ENCODE results near the gene PRKCSH. TPM values are rescaled to one million over a fixed set of nuclear protein-coding genes. Genes with fewer than 3 reads are reported as not detected.

The PRKCSH gene
- total and polyA plus RNA-seq, 10 of the 15 experiments (the other 5 are each of a cell fraction or from before 2014, with no cell fraction given): 1.1 to 280 (median 44.1) TPM

DNA sequence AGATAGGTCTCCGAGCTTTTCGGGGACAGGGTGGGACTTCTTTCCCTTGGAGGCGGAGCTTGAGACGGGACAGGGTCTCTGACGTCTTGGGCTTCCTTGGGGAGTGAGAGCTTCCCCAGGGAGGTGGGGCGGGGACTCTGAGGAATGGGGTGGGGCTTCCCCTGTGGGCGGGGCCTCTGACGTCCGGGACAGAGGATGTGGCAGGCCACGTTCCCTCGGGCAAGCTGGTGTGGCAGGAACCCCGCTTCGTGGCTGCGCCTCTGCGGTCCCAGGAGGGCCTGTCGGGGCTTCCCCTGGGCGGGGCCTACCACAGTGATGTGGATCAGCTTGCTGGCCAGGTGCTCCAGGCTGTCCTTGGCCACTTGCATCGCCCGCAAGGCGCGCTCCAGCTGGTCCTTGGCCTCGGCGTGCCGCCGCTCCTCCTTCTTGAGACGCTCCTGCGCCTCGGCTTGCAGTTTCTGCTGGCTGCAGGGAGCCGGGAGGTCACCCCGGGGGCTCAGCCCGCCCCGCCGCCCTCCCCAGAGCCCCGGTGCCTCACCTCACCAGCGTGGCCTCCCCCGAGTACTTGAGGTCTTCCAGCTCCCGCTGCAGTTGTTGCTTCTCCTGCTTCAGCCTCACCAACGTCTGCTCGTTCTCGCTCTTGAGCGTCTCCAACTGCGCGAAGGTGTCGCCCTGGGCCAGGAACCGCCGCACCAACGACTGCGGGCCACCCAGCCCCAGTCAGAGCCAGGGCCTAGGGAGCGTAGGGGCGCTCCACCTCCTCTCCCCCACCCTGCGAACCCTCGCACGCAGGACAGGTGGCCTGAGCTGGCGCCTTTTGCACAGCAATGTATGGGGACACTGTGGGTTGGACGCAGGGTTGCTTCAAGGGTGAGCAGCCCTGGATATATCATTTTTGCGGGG, 13.0 kb upstream of the PRKCSH start (continued):
- TF ChIP-seq SMAD5 (IDR thresholded peaks at IDR 0.05; ENCODE audit: low read depth) (no peak), SUZ12 (IDR thresholded peaks at IDR 0.05; ENCODE audit: unreplicated experiment) (no peak), ZNF384 (IDR thresholded peaks at IDR 0.05; ENCODE audit: borderline replicate concordance, low read depth, low read length) (no peak), SUPT20H (IDR thresholded peaks at IDR 0.05; ENCODE audit: borderline replicate concordance, control insufficient read depth, low read depth, low read length) (no peak), NFYB (IDR thresholded peaks at IDR 0.05; ENCODE audit: insufficient read depth, low read depth, low read length) (no peak), NFXL1 (IDR thresholded peaks at IDR 0.05; ENCODE audit: borderline replicate concordance) (no peak), POU2F2 (IDR thresholded peaks at IDR 0.05; ENCODE audit: borderline replicate concordance, low read depth, low read length) (no peak), DPF2 (IDR thresholded peaks at IDR 0.05) (peak; percentile 72), LARP7 (IDR thresholded peaks at IDR 0.05) (0 out of 2 replicates have a peak, but pooled peaks have one; percentile 46), NFIC (IDR thresholded peaks at IDR 0.05; ENCODE audit: low read depth, low read length) (no peak), SMAD1 (IDR thresholded peaks at IDR 0.05; ENCODE audit: low read depth, partially characterized antibody) (no peak), NFYA (IDR thresholded peaks at IDR 0.05; ENCODE audit: borderline replicate concordance, low read depth, low read length) (no peak), NR2C2 (IDR thresholded peaks at IDR 0.05; ENCODE audit: borderline replicate concordance, control insufficient read depth, insufficient read length, low read depth) (no peak), SIX5 (IDR thresholded peaks at IDR 0.05; ENCODE audit: low read depth, low read length, severe bottlenecking) (no peak), TBL1XR1 (IDR thresholded peaks at IDR 0.05; ENCODE audit: low read depth, low read length) (no peak)
- TF ChIP-seq, protein P1, sequence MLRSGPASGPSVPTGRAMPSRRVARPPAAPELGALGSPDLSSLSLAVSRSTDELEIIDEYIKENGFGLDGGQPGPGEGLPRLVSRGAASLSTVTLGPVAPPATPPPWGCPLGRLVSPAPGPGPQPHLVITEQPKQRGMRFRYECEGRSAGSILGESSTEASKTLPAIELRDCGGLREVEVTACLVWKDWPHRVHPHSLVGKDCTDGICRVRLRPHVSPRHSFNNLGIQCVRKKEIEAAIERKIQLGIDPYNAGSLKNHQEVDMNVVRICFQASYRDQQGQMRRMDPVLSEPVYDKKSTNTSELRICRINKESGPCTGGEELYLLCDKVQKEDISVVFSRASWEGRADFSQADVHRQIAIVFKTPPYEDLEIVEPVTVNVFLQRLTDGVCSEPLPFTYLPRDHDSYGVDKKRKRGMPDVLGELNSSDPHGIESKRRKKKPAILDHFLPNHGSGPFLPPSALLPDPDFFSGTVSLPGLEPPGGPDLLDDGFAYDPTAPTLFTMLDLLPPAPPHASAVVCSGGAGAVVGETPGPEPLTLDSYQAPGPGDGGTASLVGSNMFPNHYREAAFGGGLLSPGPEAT (IDR thresholded peaks at IDR 0.05; ENCODE audit: low read depth): peak; percentile 41; the same call in 1 of the 2 replicates
- TF ChIP-seq, protein P2, sequence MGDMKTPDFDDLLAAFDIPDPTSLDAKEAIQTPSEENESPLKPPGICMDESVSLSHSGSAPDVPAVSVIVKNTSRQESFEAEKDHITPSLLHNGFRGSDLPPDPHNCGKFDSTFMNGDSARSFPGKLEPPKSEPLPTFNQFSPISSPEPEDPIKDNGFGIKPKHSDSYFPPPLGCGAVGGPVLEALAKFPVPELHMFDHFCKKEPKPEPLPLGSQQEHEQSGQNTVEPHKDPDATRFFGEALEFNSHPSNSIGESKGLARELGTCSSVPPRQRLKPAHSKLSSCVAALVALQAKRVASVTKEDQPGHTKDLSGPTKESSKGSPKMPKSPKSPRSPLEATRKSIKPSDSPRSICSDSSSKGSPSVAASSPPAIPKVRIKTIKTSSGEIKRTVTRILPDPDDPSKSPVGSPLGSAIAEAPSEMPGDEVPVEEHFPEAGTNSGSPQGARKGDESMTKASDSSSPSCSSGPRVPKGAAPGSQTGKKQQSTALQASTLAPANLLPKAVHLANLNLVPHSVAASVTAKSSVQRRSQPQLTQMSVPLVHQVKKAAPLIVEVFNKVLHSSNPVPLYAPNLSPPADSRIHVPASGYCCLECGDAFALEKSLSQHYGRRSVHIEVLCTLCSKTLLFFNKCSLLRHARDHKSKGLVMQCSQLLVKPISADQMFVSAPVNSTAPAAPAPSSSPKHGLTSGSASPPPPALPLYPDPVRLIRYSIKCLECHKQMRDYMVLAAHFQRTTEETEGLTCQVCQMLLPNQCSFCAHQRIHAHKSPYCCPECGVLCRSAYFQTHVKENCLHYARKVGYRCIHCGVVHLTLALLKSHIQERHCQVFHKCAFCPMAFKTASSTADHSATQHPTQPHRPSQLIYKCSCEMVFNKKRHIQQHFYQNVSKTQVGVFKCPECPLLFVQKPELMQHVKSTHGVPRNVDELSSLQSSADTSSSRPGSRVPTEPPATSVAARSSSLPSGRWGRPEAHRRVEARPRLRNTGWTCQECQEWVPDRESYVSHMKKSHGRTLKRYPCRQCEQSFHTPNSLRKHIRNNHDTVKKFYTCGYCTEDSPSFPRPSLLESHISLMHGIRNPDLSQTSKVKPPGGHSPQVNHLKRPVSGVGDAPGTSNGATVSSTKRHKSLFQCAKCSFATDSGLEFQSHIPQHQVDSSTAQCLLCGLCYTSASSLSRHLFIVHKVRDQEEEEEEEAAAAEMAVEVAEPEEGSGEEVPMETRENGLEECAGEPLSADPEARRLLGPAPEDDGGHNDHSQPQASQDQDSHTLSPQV (IDR thresholded peaks at IDR 0.05): no peak
- TF ChIP-seq, protein P3, sequence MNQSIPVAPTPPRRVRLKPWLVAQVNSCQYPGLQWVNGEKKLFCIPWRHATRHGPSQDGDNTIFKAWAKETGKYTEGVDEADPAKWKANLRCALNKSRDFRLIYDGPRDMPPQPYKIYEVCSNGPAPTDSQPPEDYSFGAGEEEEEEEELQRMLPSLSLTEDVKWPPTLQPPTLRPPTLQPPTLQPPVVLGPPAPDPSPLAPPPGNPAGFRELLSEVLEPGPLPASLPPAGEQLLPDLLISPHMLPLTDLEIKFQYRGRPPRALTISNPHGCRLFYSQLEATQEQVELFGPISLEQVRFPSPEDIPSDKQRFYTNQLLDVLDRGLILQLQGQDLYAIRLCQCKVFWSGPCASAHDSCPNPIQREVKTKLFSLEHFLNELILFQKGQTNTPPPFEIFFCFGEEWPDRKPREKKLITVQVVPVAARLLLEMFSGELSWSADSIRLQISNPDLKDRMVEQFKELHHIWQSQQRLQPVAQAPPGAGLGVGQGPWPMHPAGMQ (IDR thresholded peaks at IDR 0.05; ENCODE audit: borderline replicate concordance): no peak
- TF ChIP-seq, protein P4, sequence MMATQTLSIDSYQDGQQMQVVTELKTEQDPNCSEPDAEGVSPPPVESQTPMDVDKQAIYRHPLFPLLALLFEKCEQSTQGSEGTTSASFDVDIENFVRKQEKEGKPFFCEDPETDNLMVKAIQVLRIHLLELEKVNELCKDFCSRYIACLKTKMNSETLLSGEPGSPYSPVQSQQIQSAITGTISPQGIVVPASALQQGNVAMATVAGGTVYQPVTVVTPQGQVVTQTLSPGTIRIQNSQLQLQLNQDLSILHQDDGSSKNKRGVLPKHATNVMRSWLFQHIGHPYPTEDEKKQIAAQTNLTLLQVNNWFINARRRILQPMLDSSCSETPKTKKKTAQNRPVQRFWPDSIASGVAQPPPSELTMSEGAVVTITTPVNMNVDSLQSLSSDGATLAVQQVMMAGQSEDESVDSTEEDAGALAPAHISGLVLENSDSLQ (IDR thresholded peaks at IDR 0.05): no peak
- TF ChIP-seq, protein P5, sequence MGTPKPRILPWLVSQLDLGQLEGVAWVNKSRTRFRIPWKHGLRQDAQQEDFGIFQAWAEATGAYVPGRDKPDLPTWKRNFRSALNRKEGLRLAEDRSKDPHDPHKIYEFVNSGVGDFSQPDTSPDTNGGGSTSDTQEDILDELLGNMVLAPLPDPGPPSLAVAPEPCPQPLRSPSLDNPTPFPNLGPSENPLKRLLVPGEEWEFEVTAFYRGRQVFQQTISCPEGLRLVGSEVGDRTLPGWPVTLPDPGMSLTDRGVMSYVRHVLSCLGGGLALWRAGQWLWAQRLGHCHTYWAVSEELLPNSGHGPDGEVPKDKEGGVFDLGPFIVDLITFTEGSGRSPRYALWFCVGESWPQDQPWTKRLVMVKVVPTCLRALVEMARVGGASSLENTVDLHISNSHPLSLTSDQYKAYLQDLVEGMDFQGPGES (IDR thresholded peaks at IDR 0.05): no peak

All from GM12878 (cell line).